H9 (cell line): ENCODE results near the gene PDGFB. TPM values are rescaled to one million over a fixed set of nuclear protein-coding genes. Genes with fewer than 3 reads are reported as not detected.

ENCODE experiments used
- DNase-seq: peaks from one replicate; pipeline ENCODE4 v3.0.0-alpha.2; 2017
- H2AFZ ChIP-seq: one replicate; pipeline ENCODE4 v1.6.1; 2013; ENCODE audit warnings: mild to moderate bottlenecking, low read length, control low read depth, moderate library complexity
- H2AK5ac ChIP-seq: 2 replicates; pipeline ENCODE4 v1.6.1; 2013; ENCODE audit warnings: low read length, control low read depth, mixed read lengths; ENCODE audit not compliant: insufficient read length
- H2BK120ac ChIP-seq: one replicate; pipeline ENCODE4 v1.6.1; 2013; ENCODE audit warnings: low read depth, mild to moderate bottlenecking, low read length, control low read depth, inconsistent platforms; ENCODE audit not compliant: poor library complexity, severe bottlenecking
- H2BK12ac ChIP-seq: 2 replicates; pipeline ENCODE4 v1.6.1; 2013; ENCODE audit warnings: low read length, control low read depth, mixed read lengths, low read depth; ENCODE audit not compliant: insufficient read length
- H2BK15ac ChIP-seq: 2 replicates; pipeline ENCODE4 v1.6.1; 2013; ENCODE audit warnings: low read depth, low read length, control low read depth
- H2BK20ac ChIP-seq: one replicate; pipeline ENCODE4 v1.6.1; 2013; ENCODE audit warnings: low read depth, mild to moderate bottlenecking, low read length, control low read depth, inconsistent platforms; ENCODE audit not compliant: poor library complexity, severe bottlenecking
- H2BK5ac ChIP-seq: 2 replicates; pipeline ENCODE4 v1.6.1; 2013; ENCODE audit warnings: low read length, control low read depth, mixed read lengths; ENCODE audit not compliant: insufficient read length
- H3K14ac ChIP-seq: 2 replicates; pipeline ENCODE4 v1.6.1; 2013; ENCODE audit warnings: low read length, control low read depth; ENCODE audit not compliant: insufficient read depth
- H3K18ac ChIP-seq: 2 replicates; pipeline ENCODE4 v1.6.1; 2013; ENCODE audit warnings: low read depth, mild to moderate bottlenecking, mixed read lengths, low read length, control low read depth; ENCODE audit not compliant: insufficient read length
- H3K23ac ChIP-seq: 2 replicates; pipeline ENCODE4 v1.6.1; 2013; ENCODE audit warnings: low read length, control low read depth, mixed read lengths, low read depth; ENCODE audit not compliant: insufficient read length
- H3K23me2 ChIP-seq: 2 replicates; pipeline ENCODE4 v1.6.1; 2013; ENCODE audit warnings: low read depth, mild to moderate bottlenecking, mixed read lengths, low read length, control low read depth; ENCODE audit not compliant: insufficient read length, poor library complexity, severe bottlenecking
- H3K27ac ChIP-seq: 2 replicates; pipeline ENCODE4 v1.5.1; 2013; ENCODE audit warnings: low read length, control low read depth, mixed read lengths, low read depth; ENCODE audit not compliant: insufficient read length
- H3K27me3 ChIP-seq: 2 replicates; pipeline ENCODE4 v1.6.1; 2013; ENCODE audit warnings: low read length, control low read depth, inconsistent platforms; ENCODE audit not compliant: insufficient read depth
- H3K4ac ChIP-seq: 2 replicates; pipeline ENCODE4 v1.6.1; 2013; ENCODE audit warnings: low read depth, mild to moderate bottlenecking, control low read depth, inconsistent platforms, low read length, moderate library complexity
- H3K4me1 ChIP-seq: 2 replicates; pipeline ENCODE4 v1.6.1; 2013; ENCODE audit warnings: low read length, control low read depth, inconsistent platforms; ENCODE audit not compliant: insufficient read depth
- H3K4me2 ChIP-seq: 2 replicates; pipeline ENCODE4 v1.6.1; 2013; ENCODE audit warnings: low read length, control low read depth, mixed read lengths; ENCODE audit not compliant: insufficient read length, insufficient read depth
- H3K56ac ChIP-seq: 2 replicates; pipeline ENCODE4 v1.6.1; 2013; ENCODE audit warnings: low read depth, mild to moderate bottlenecking, mixed read lengths, low read length, control low read depth; ENCODE audit not compliant: insufficient read length
- H3K79me1 ChIP-seq: 2 replicates; pipeline ENCODE4 v1.6.1; 2013; ENCODE audit warnings: low read depth, mild to moderate bottlenecking, moderate library complexity, low read length, control low read depth, inconsistent platforms; ENCODE audit not compliant: insufficient read depth, poor library complexity, severe bottlenecking
- H3K79me2 ChIP-seq: 2 replicates; pipeline ENCODE4 v1.6.1; 2013; ENCODE audit warnings: low read length, control low read depth, inconsistent platforms; ENCODE audit not compliant: insufficient read depth
- H3K9ac ChIP-seq: 2 replicates; pipeline ENCODE4 v1.6.1; 2013; ENCODE audit warnings: low read length, control low read depth, mixed read lengths; ENCODE audit not compliant: insufficient read length; ENCODE audit errors: extremely low read depth
- H3K9me3 ChIP-seq: one replicate; pipeline ENCODE4 v1.6.1; 2013; ENCODE audit warnings: low read depth, low read length, inconsistent platforms; ENCODE audit not compliant: control insufficient read depth
- H3T11ph ChIP-seq: one replicate; pipeline ENCODE4 v1.6.1; 2013; ENCODE audit warnings: mild to moderate bottlenecking, low read length, control low read depth, inconsistent platforms
- H4K20me1 ChIP-seq: one replicate; pipeline ENCODE4 v1.6.1; 2013; ENCODE audit not compliant: control insufficient read depth, insufficient read length, insufficient read depth
- H4K5ac ChIP-seq: 2 replicates; pipeline ENCODE4 v1.6.1; 2013; ENCODE audit warnings: low read depth, mild to moderate bottlenecking, mixed read lengths, low read length, control low read depth; ENCODE audit not compliant: insufficient read length
- H4K8ac ChIP-seq: replicated peaks from 2 replicates; pipeline ENCODE4 v1.6.1; 2013; ENCODE audit warnings: low read length, control low read depth, mixed read lengths, low read depth; ENCODE audit not compliant: insufficient read length
- H4K91ac ChIP-seq: 2 replicates; pipeline ENCODE4 v1.6.1; 2013; ENCODE audit warnings: low read depth, mild to moderate bottlenecking, moderate library complexity, mixed read lengths, low read length, control low read depth; ENCODE audit not compliant: insufficient read length
- H3K27ac Mint-ChIP-seq, 3 experiments: 2 replicates in 2 of 3; 3 replicates in 1 of 3; pipeline ENCODE4 v1.8.0; 2020 to 2021; ENCODE audit warnings: mixed read lengths in 3 of 3, mild to moderate bottlenecking in 1 of 3, moderate library complexity in 1 of 3
- H3K27me3 Mint-ChIP-seq: 2 replicates; pipeline ENCODE4 v1.8.0; 2021; ENCODE audit warnings: low read depth, mild to moderate bottlenecking, moderate library complexity, mixed read lengths
- H3K36me3 Mint-ChIP-seq, 3 experiments: 2 replicates in 2 of 3; 3 replicates in 1 of 3; pipeline ENCODE4 v1.8.0; 2020 to 2021; ENCODE audit warnings: low read depth in 3 of 3, mixed read lengths in 3 of 3; ENCODE audit not compliant: insufficient read depth in 1 of 3
- H3K4me1 Mint-ChIP-seq, 2 experiments: 2 replicates each; pipeline ENCODE4 v1.8.0; 2020; ENCODE audit warnings: mixed read lengths in 2 of 2
- H3K4me3 Mint-ChIP-seq, 2 experiments: 2 replicates in 1 of 2; 3 replicates in 1 of 2; pipeline ENCODE4 v1.8.0; 2020 to 2021; ENCODE audit warnings: mild to moderate bottlenecking in 2 of 2, mixed read lengths in 2 of 2, moderate library complexity in 1 of 2
- H3K9me3 Mint-ChIP-seq, 2 experiments: 2 replicates in 1 of 2; 3 replicates in 1 of 2; pipeline ENCODE4 v1.8.0; 2020; ENCODE audit warnings: mild to moderate bottlenecking in 2 of 2, mixed read lengths in 2 of 2, moderate library complexity in 1 of 2
- CTCF ChIP-seq: fragments of 200-600 bp; sonication (generic); conservative IDR thresholded peaks from 3 replicates; pipeline ENCODE4 v1.8.0; 2021; ENCODE audit warnings: antibody characterized with exemption, mild to moderate bottlenecking
- WGBS: extraction: QIAGEN DNeasy Blood & Tissue Kit; methylation state at CpG from one replicate; pipeline ENCODE4 v1.1.7; 2013; ENCODE audit warnings: missing lambda C conversion rate, low lambda C conversion rate, mixed read lengths; ENCODE audit not compliant: insufficient read length; ENCODE audit errors: extremely low coverage; 5-methylcytosine and 5-hydroxymethylcytosine counted together
- total RNA-seq: library from RNA; stranded (reverse); gene quantifications from 2 replicates; pipeline ENCODE4 v1.2.1, GENCODE V29; 2021

PDGFB gene
- total RNA-seq, 1 experiment from 2014 or later, result 6.1 TPM

GRCh38 chr22:39270280-39270679 lies 25.5 kb upstream of the PDGFB start:
- no peaks in the 10 kb centered on the region for H3K79me1 ChIP-seq
- H2BK12ac ChIP-seq, result no peak overlapping the region
- Mint-ChIP-seq H3K4me1 (peaks cover 13 to 15% of the 10 kb centered on the region in 2 experiments), H3K27me3 (peaks cover 4% of the 10 kb centered on the region), H3K27ac (no peak overlapping the region; a peak in 1 of 7 replicates), H3K9me3 (peaks cover 3 to 6% of the 10 kb centered on the region in 2 experiments), H3K36me3 (peaks cover 1 to 7% (median 6%) of the 10 kb centered on the region in 3 experiments; a peak in 3 of 7 replicates), H3K4me3 (no peak overlapping the region)
- no peak for TF ChIP-seq CTCF
- no peak overlapping the region for H4K5ac ChIP-seq
- H3K79me2 ChIP-seq, result no peaks in the 10 kb centered on the region
- H2BK5ac ChIP-seq, result no peak overlapping the region
- H2BK20ac ChIP-seq, result no peak overlapping the region
- no peak overlapping the region for H3K56ac ChIP-seq
- no CpG with 5 or more reads among the region's 5 CpGs for WGBS
- H3K14ac ChIP-seq, result no peak overlapping the region
- H4K20me1 ChIP-seq, result no peaks in the 10 kb centered on the region
- no peak overlapping the region for H3K27ac ChIP-seq
- H4K8ac ChIP-seq, result no peak overlapping the region
- no peak overlapping the region for H3K4ac ChIP-seq
- no peak overlapping the region for H3K9ac ChIP-seq
- H2AFZ ChIP-seq, result no peak overlapping the region
- H3K27me3 ChIP-seq, result no peaks in the 10 kb centered on the region
- no peak overlapping the region for H2AK5ac ChIP-seq
- no peak overlapping the region for H3K23ac ChIP-seq
- no peak for DNase-seq
- H3T11ph ChIP-seq, result no peak overlapping the region
- no peak overlapping the region for H2BK15ac ChIP-seq
- H3K23me2 ChIP-seq, result no peaks in the 10 kb centered on the region
- H4K91ac ChIP-seq, result no peak overlapping the region
- no peak overlapping the region for H3K4me2 ChIP-seq
- no peaks in the 10 kb centered on the region for H3K4me1 ChIP-seq
- H3K18ac ChIP-seq, result no peak overlapping the region
- H3K9me3 ChIP-seq, result no peaks in the 10 kb centered on the region
- H2BK120ac ChIP-seq, result no peak overlapping the region
